H9 (cell line): ENCODE measurements around the gene ISYNA1. TPM values are rescaled to one million over a fixed set of nuclear protein-coding genes. Genes with fewer than 3 reads are reported as not detected.

Experiments
- DNase-seq: peaks from one replicate; pipeline ENCODE4 v3.0.0-alpha.2; 2017
- H2AFZ ChIP-seq: one replicate; pipeline ENCODE4 v1.6.1; 2013; ENCODE audit warnings: mild to moderate bottlenecking, low read length, control low read depth, moderate library complexity
- H2AK5ac ChIP-seq: 2 replicates; pipeline ENCODE4 v1.6.1; 2013; ENCODE audit warnings: low read length, control low read depth, mixed read lengths; ENCODE audit not compliant: insufficient read length
- H2BK120ac ChIP-seq: one replicate; pipeline ENCODE4 v1.6.1; 2013; ENCODE audit warnings: low read depth, mild to moderate bottlenecking, low read length, control low read depth, inconsistent platforms; ENCODE audit not compliant: poor library complexity, severe bottlenecking
- H2BK12ac ChIP-seq: 2 replicates; pipeline ENCODE4 v1.6.1; 2013; ENCODE audit warnings: low read length, control low read depth, mixed read lengths, low read depth; ENCODE audit not compliant: insufficient read length
- H2BK15ac ChIP-seq: 2 replicates; pipeline ENCODE4 v1.6.1; 2013; ENCODE audit warnings: low read depth, low read length, control low read depth
- H2BK20ac ChIP-seq: one replicate; pipeline ENCODE4 v1.6.1; 2013; ENCODE audit warnings: low read depth, mild to moderate bottlenecking, low read length, control low read depth, inconsistent platforms; ENCODE audit not compliant: poor library complexity, severe bottlenecking
- H2BK5ac ChIP-seq: 2 replicates; pipeline ENCODE4 v1.6.1; 2013; ENCODE audit warnings: low read length, control low read depth, mixed read lengths; ENCODE audit not compliant: insufficient read length
- H3K14ac ChIP-seq: 2 replicates; pipeline ENCODE4 v1.6.1; 2013; ENCODE audit warnings: low read length, control low read depth; ENCODE audit not compliant: insufficient read depth
- H3K18ac ChIP-seq: 2 replicates; pipeline ENCODE4 v1.6.1; 2013; ENCODE audit warnings: low read depth, mild to moderate bottlenecking, mixed read lengths, low read length, control low read depth; ENCODE audit not compliant: insufficient read length
- H3K23ac ChIP-seq: 2 replicates; pipeline ENCODE4 v1.6.1; 2013; ENCODE audit warnings: low read length, control low read depth, mixed read lengths, low read depth; ENCODE audit not compliant: insufficient read length
- H3K23me2 ChIP-seq: 2 replicates; pipeline ENCODE4 v1.6.1; 2013; ENCODE audit warnings: low read depth, mild to moderate bottlenecking, mixed read lengths, low read length, control low read depth; ENCODE audit not compliant: insufficient read length, poor library complexity, severe bottlenecking
- H3K27ac ChIP-seq: 2 replicates; pipeline ENCODE4 v1.5.1; 2013; ENCODE audit warnings: low read length, control low read depth, mixed read lengths, low read depth; ENCODE audit not compliant: insufficient read length
- H3K27me3 ChIP-seq: 2 replicates; pipeline ENCODE4 v1.6.1; 2013; ENCODE audit warnings: low read length, control low read depth, inconsistent platforms; ENCODE audit not compliant: insufficient read depth
- H3K4ac ChIP-seq: 2 replicates; pipeline ENCODE4 v1.6.1; 2013; ENCODE audit warnings: low read depth, mild to moderate bottlenecking, control low read depth, inconsistent platforms, low read length, moderate library complexity
- H3K4me1 ChIP-seq: 2 replicates; pipeline ENCODE4 v1.6.1; 2013; ENCODE audit warnings: low read length, control low read depth, inconsistent platforms; ENCODE audit not compliant: insufficient read depth
- H3K4me2 ChIP-seq: 2 replicates; pipeline ENCODE4 v1.6.1; 2013; ENCODE audit warnings: low read length, control low read depth, mixed read lengths; ENCODE audit not compliant: insufficient read length, insufficient read depth
- H3K56ac ChIP-seq: 2 replicates; pipeline ENCODE4 v1.6.1; 2013; ENCODE audit warnings: low read depth, mild to moderate bottlenecking, mixed read lengths, low read length, control low read depth; ENCODE audit not compliant: insufficient read length
- H3K79me1 ChIP-seq: 2 replicates; pipeline ENCODE4 v1.6.1; 2013; ENCODE audit warnings: low read depth, mild to moderate bottlenecking, moderate library complexity, low read length, control low read depth, inconsistent platforms; ENCODE audit not compliant: insufficient read depth, poor library complexity, severe bottlenecking
- H3K79me2 ChIP-seq: 2 replicates; pipeline ENCODE4 v1.6.1; 2013; ENCODE audit warnings: low read length, control low read depth, inconsistent platforms; ENCODE audit not compliant: insufficient read depth
- H3K9ac ChIP-seq: 2 replicates; pipeline ENCODE4 v1.6.1; 2013; ENCODE audit warnings: low read length, control low read depth, mixed read lengths; ENCODE audit not compliant: insufficient read length; ENCODE audit errors: extremely low read depth
- H3K9me3 ChIP-seq: one replicate; pipeline ENCODE4 v1.6.1; 2013; ENCODE audit warnings: low read depth, low read length, inconsistent platforms; ENCODE audit not compliant: control insufficient read depth
- H3T11ph ChIP-seq: one replicate; pipeline ENCODE4 v1.6.1; 2013; ENCODE audit warnings: mild to moderate bottlenecking, low read length, control low read depth, inconsistent platforms
- H4K20me1 ChIP-seq: one replicate; pipeline ENCODE4 v1.6.1; 2013; ENCODE audit not compliant: control insufficient read depth, insufficient read length, insufficient read depth
- H4K5ac ChIP-seq: 2 replicates; pipeline ENCODE4 v1.6.1; 2013; ENCODE audit warnings: low read depth, mild to moderate bottlenecking, mixed read lengths, low read length, control low read depth; ENCODE audit not compliant: insufficient read length
- H4K8ac ChIP-seq: replicated peaks from 2 replicates; pipeline ENCODE4 v1.6.1; 2013; ENCODE audit warnings: low read length, control low read depth, mixed read lengths, low read depth; ENCODE audit not compliant: insufficient read length
- H4K91ac ChIP-seq: 2 replicates; pipeline ENCODE4 v1.6.1; 2013; ENCODE audit warnings: low read depth, mild to moderate bottlenecking, moderate library complexity, mixed read lengths, low read length, control low read depth; ENCODE audit not compliant: insufficient read length
- H3K27ac Mint-ChIP-seq, 3 experiments: 2 replicates in 2 of 3; 3 replicates in 1 of 3; pipeline ENCODE4 v1.8.0; 2020 to 2021; ENCODE audit warnings: mixed read lengths in 3 of 3, mild to moderate bottlenecking in 1 of 3, moderate library complexity in 1 of 3
- H3K27me3 Mint-ChIP-seq: 2 replicates; pipeline ENCODE4 v1.8.0; 2021; ENCODE audit warnings: low read depth, mild to moderate bottlenecking, moderate library complexity, mixed read lengths
- H3K36me3 Mint-ChIP-seq, 3 experiments: 2 replicates in 2 of 3; 3 replicates in 1 of 3; pipeline ENCODE4 v1.8.0; 2020 to 2021; ENCODE audit warnings: low read depth in 3 of 3, mixed read lengths in 3 of 3; ENCODE audit not compliant: insufficient read depth in 1 of 3
- H3K4me1 Mint-ChIP-seq, 2 experiments: 2 replicates each; pipeline ENCODE4 v1.8.0; 2020; ENCODE audit warnings: mixed read lengths in 2 of 2
- H3K4me3 Mint-ChIP-seq, 2 experiments: 2 replicates in 1 of 2; 3 replicates in 1 of 2; pipeline ENCODE4 v1.8.0; 2020 to 2021; ENCODE audit warnings: mild to moderate bottlenecking in 2 of 2, mixed read lengths in 2 of 2, moderate library complexity in 1 of 2
- H3K9me3 Mint-ChIP-seq, 2 experiments: 2 replicates in 1 of 2; 3 replicates in 1 of 2; pipeline ENCODE4 v1.8.0; 2020; ENCODE audit warnings: mild to moderate bottlenecking in 2 of 2, mixed read lengths in 2 of 2, moderate library complexity in 1 of 2
- WGBS: extraction: QIAGEN DNeasy Blood & Tissue Kit; methylation state at CpG from one replicate; pipeline ENCODE4 v1.1.7; 2013; ENCODE audit warnings: missing lambda C conversion rate, low lambda C conversion rate, mixed read lengths; ENCODE audit not compliant: insufficient read length; ENCODE audit errors: extremely low coverage; 5-methylcytosine and 5-hydroxymethylcytosine counted together
- total RNA-seq: library from RNA; stranded (reverse); gene quantifications from 2 replicates; pipeline ENCODE4 v1.2.1, GENCODE V29; 2021
- TF ChIP-seq, protein P1 (sequence below): fragments of 200-600 bp; sonication (generic); conservative IDR thresholded peaks from 3 replicates; pipeline ENCODE4 v1.8.0; 2021; ENCODE audit warnings: antibody characterized with exemption, mild to moderate bottlenecking

ISYNA1 gene
- total RNA-seq, 1 experiment from 2014 or later = 241 TPM

DNA sequence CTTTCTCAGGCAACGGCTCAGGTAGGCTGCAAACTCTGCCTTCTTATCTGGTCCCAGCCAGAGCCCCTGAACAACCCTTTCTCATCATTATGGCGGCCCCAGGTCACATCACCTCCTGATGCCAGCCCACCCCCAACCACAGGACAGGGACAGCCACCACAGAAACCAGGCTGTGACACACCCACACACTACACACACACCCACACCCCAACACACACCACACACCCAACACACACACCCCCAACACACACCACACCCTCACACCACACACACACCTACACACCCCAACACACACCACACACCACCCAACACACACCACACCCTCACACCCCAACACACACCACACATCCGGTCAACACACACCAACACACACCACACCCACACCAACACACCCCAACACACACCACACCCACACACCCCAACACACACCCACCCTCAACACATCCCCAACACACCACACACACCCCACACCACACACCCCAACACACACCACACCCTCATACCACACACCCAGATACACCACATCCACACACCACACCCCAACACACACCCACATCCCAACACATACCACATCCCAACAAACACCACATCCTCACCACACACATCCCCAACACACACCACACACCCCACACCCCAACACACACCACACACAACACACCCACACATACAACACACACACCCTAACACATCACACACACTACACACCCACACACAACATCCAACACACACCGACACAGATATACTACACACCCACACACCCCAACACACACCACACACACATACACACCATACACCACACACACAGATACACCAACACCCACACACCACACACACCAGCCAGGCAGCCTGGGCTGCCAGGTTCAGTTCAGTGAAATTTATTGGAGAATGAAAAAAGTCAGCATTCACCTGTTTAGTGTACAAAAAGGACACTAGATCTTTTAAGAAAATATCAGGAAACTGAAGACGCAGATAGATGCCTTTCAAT lies 4.2 kb upstream of the ISYNA1 start:
- Histone ChIP-seq H3K4ac (no peak overlapping the region), H3K79me2 (no peaks in the 10 kb centered on the region), H3K4me2 (no peak overlapping the region), H3K4me1 (peaks cover 7% of the 10 kb centered on the region; the same call in 1 of the 2 replicates), H3K9me3 (no peaks in the 10 kb centered on the region), H3K27ac (no peak overlapping the region), H3K14ac (no peak overlapping the region), H2BK20ac (no peak overlapping the region), H2BK15ac (no peak overlapping the region), H3K18ac (no peak overlapping the region), H2BK5ac (no peak overlapping the region), H2AFZ (no peak overlapping the region), H3K27me3 (no peaks in the 10 kb centered on the region), H4K8ac (no peak overlapping the region), H3K23me2 (peaks cover 4% of the 10 kb centered on the region), H3K23ac (no peak overlapping the region), H4K20me1 (no peaks in the 10 kb centered on the region), H3K56ac (no peak overlapping the region), H3K79me1 (no peaks in the 10 kb centered on the region), H3K9ac (no peak overlapping the region), H2BK12ac (no peak overlapping the region), H2BK120ac (no peak overlapping the region), H3T11ph (no peak overlapping the region), H2AK5ac (no peak overlapping the region), H4K5ac (no peak overlapping the region), H4K91ac (no peak overlapping the region)
- no peak for DNase-seq
- TF ChIP-seq, protein P1, sequence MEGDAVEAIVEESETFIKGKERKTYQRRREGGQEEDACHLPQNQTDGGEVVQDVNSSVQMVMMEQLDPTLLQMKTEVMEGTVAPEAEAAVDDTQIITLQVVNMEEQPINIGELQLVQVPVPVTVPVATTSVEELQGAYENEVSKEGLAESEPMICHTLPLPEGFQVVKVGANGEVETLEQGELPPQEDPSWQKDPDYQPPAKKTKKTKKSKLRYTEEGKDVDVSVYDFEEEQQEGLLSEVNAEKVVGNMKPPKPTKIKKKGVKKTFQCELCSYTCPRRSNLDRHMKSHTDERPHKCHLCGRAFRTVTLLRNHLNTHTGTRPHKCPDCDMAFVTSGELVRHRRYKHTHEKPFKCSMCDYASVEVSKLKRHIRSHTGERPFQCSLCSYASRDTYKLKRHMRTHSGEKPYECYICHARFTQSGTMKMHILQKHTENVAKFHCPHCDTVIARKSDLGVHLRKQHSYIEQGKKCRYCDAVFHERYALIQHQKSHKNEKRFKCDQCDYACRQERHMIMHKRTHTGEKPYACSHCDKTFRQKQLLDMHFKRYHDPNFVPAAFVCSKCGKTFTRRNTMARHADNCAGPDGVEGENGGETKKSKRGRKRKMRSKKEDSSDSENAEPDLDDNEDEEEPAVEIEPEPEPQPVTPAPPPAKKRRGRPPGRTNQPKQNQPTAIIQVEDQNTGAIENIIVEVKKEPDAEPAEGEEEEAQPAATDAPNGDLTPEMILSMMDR = no peak
- Mint-ChIP-seq H3K9me3 (peaks cover 3% of the 10 kb centered on the region in 2 experiments; a peak in 3 of 5 replicates), H3K27me3 (peaks cover 1% of the 10 kb centered on the region; the same call in 1 of the 2 replicates), H3K36me3 (peaks cover 5 to 23% (median 15%) of the 10 kb centered on the region in 3 experiments; a peak in 6 of 7 replicates), H3K4me1 (peaks cover 20 to 23% of the 10 kb centered on the region in 2 experiments), H3K27ac (no peak overlapping the region; a peak in 2 of 7 replicates), H3K4me3 (peak overlapping the region in 1 of 2 experiments; percentile 4; a peak in 1 of 5 replicates)
- WGBS = 100% methylated on average over 2 of the region's 5 CpGs
